ENCODE data around the gene E2F4.
A peak's percentile ranks its signal among the peaks of the same experiment; 100 is the strongest.

Gene E2F4

GRCh38 chr16:67236563-67237395 lies 44.8 kb downstream of the E2F4 start:
- ChIA-PET CTCF (interaction anchor here (0.5 kb wide), 1 partner anchor 22 kb away, joined by 8 read pairs; no protein-coding TSS in a partner anchor), POLR2A (interaction anchor here (1.1 to 4.9 kb wide), 3 partner anchors 10 to 276 kb away, joined by 3 to 41 read pairs (median 22); partner anchors contain the start of genes CES3, FHOD1, SLC9A5 and TMEM208)

GRCh38 chr16:67237396-67238277 lies 45.7 kb downstream of the E2F4 start:
- DNase-seq (ENCODE audit: extremely low spot score), result no peak
- TF ChIP-seq LEF1 (IDR thresholded peaks at IDR 0.05; ENCODE audit: borderline replicate concordance) (no peak), SP1 (IDR thresholded peaks at IDR 0.05) (no peak), FOXM1 (IDR thresholded peaks at IDR 0.05; ENCODE audit: borderline replicate concordance) (no peak)
- ChIA-PET CTCF (interaction anchor here (0.5 kb wide), 1 partner anchor 21 kb away, joined by 8 read pairs; no protein-coding TSS in a partner anchor), POLR2A (interaction anchor here (1.1 to 4.9 kb wide), 3 partner anchors 10 to 277 kb away, joined by 3 to 41 read pairs (median 10); partner anchors contain the start of genes CES3, FHOD1, SLC9A5 and TMEM208)

More at GRCh38 chr16:67236563-67237395, 44.8 kb downstream of the E2F4 start:
- DNase-seq (ENCODE audit: extremely low spot score), result peak; percentile 97
- no peak for TF ChIP-seq LEF1 (IDR thresholded peaks at IDR 0.05; ENCODE audit: borderline replicate concordance)

DNA sequence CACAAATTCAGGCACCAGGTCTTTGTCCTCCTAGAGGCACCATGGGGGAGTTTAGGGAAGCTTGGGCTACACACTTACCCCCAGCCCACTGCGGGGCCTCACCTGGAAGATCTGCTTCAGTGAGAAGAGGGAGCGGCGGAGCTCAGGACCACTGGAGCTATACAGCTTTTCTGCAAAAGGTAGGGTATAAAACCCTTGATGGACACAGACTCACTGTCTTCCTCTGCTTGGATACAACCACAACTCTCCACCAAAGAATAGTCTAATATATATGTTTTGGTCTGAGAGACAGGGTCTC lies 46.3 kb downstream of the E2F4 start:
- no peak for DNase-seq (ENCODE audit: extremely low spot score)
- TF ChIP-seq BHLHE40 (IDR thresholded peaks at IDR 0.05; ENCODE audit: borderline replicate concordance) (no peak), SP1 (IDR thresholded peaks at IDR 0.05) (no peak), FOXA1 (IDR thresholded peaks at IDR 0.05) (no peak), ARNT (IDR thresholded peaks at IDR 0.05) (no peak), L3MBTL2 (conservative IDR thresholded peaks at IDR 0.05) (no peak), TARDBP (IDR thresholded peaks at IDR 0.05) (no peak), CTBP1 (IDR thresholded peaks at IDR 0.05; ENCODE audit: borderline replicate concordance) (no peak), FOXK2 (IDR thresholded peaks at IDR 0.05) (no peak), ELF4 (IDR thresholded peaks at IDR 0.05) (no peak), LEF1 (IDR thresholded peaks at IDR 0.05; ENCODE audit: borderline replicate concordance) (no peak), NFRKB (IDR thresholded peaks at IDR 0.05) (no peak), PKNOX1 (IDR thresholded peaks at IDR 0.05) (no peak), FOXM1 (IDR thresholded peaks at IDR 0.05; ENCODE audit: borderline replicate concordance) (no peak), ZNF384 (IDR thresholded peaks at IDR 0.05) (no peak), SUZ12 (IDR thresholded peaks at IDR 0.05) (no peak), HDGF (IDR thresholded peaks at IDR 0.05; ENCODE audit: borderline replicate concordance) (no peak)
- ChIA-PET POLR2A (interaction anchor here (2.6 to 4.9 kb wide), 2 partner anchors 10 to 11 kb away, joined by 10 to 41 read pairs; partner anchors contain the start of genes FHOD1, SLC9A5 and TMEM208), CTCF (no interaction called here)

DNA sequence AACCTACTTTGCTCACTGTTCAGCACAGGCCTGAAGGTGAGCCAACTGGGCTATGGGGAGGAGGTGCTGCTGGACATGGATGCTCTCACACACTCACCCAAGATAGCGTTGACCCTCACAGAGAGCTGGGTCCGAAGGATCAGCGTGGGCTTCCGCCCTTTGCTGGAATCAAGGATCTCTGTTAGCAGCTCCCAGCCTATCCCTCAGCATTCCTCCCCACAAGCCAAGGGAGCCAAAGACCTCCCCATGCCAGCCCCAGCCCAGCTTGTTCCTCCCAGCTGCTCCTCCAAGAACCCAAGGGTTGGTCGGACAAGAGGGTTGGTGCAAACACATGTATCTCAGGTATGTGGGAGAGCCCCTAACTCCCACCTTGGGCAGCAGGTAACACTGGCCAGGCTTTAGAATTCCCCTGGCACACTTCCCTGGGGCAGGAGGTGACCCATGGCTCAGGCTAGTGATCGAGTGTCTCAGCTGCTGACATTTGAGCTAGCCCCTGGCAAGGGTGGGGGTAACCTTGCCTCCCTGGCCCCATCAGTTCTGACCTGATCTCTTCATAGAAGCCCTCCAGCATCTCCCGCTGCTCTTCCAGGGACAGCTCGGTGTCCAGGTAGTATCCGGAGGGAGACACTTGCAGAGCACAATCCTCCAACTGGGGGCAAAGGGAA lies 47.0 kb downstream of the E2F4 start:
- DNase-seq (ENCODE audit: extremely low spot score), result no peak
- CTCF ChIA-PET, result interaction anchor here (0.5 kb wide), 1 partner anchor 54 kb away, joined by 4 read pairs; no protein-coding TSS in a partner anchor
- POLR2A ChIA-PET, result interaction anchor here (2.6 to 4.9 kb wide), 2 partner anchors 9 to 12 kb away, joined by 10 to 41 read pairs; partner anchors contain the start of genes FHOD1, SLC9A5 and TMEM208
- TF ChIP-seq LEF1 (IDR thresholded peaks at IDR 0.05; ENCODE audit: borderline replicate concordance) (no peak), CTBP1 (IDR thresholded peaks at IDR 0.05; ENCODE audit: borderline replicate concordance) (no peak), ELF4 (IDR thresholded peaks at IDR 0.05) (no peak), FOXM1 (IDR thresholded peaks at IDR 0.05; ENCODE audit: borderline replicate concordance) (no peak), BHLHE40 (IDR thresholded peaks at IDR 0.05; ENCODE audit: borderline replicate concordance) (no peak), FOXA1 (IDR thresholded peaks at IDR 0.05) (no peak), ARNT (IDR thresholded peaks at IDR 0.05) (no peak), TARDBP (IDR thresholded peaks at IDR 0.05) (no peak), HDGF (IDR thresholded peaks at IDR 0.05; ENCODE audit: borderline replicate concordance) (no peak), ZNF384 (IDR thresholded peaks at IDR 0.05) (no peak), SUZ12 (IDR thresholded peaks at IDR 0.05) (no peak), L3MBTL2 (conservative IDR thresholded peaks at IDR 0.05) (no peak), FOXK2 (IDR thresholded peaks at IDR 0.05) (no peak), NFRKB (IDR thresholded peaks at IDR 0.05) (no peak), PKNOX1 (IDR thresholded peaks at IDR 0.05) (no peak), SP1 (IDR thresholded peaks at IDR 0.05) (no peak)

GRCh38 chr16:67240506-67240905 lies 48.6 kb downstream of the E2F4 start:
- CTCF ChIA-PET, result no interaction called here
- DNase-seq (ENCODE audit: extremely low spot score), result no peak
- POLR2A ChIA-PET, result no interaction called here
- TF ChIP-seq HDGF (IDR thresholded peaks at IDR 0.05; ENCODE audit: borderline replicate concordance) (no peak), L3MBTL2 (conservative IDR thresholded peaks at IDR 0.05) (no peak), CTBP1 (IDR thresholded peaks at IDR 0.05; ENCODE audit: borderline replicate concordance) (no peak), TARDBP (IDR thresholded peaks at IDR 0.05) (no peak), SUZ12 (IDR thresholded peaks at IDR 0.05) (no peak), ZNF384 (IDR thresholded peaks at IDR 0.05) (no peak), ARNT (IDR thresholded peaks at IDR 0.05) (no peak), FOXA1 (IDR thresholded peaks at IDR 0.05) (no peak), FOXM1 (IDR thresholded peaks at IDR 0.05; ENCODE audit: borderline replicate concordance) (no peak), FOXK2 (IDR thresholded peaks at IDR 0.05) (no peak), ELF4 (IDR thresholded peaks at IDR 0.05) (no peak), LEF1 (IDR thresholded peaks at IDR 0.05; ENCODE audit: borderline replicate concordance) (no peak)

Measured in HEK293T (cell line).